GM11168 (cell line): ENCODE results near the gene CACNA1C.
"Not testable (repeated sequence)": the region's sequence is repeated elsewhere in the genome, so short reads cannot be mapped to it uniquely, and the experiment has no call there.

ENCODE experiments used
- in situ Hi-C: fragments of 300-500 bp; cut with MboI; formaldehyde crosslinking; loops from one replicate; pipeline ENCODE4 v1.12.0; 2022; ENCODE audit warnings: low sequenced_read_pairs; ENCODE audit not compliant: unreplicated experiment

The CACNA1C gene

GRCh38 chr12:2070440-2071045, 17.8 kb downstream of the CACNA1C start:
- in situ Hi-C loops: loop anchor here (25.0 kb wide), 1 partner anchor 517 kb away; no protein-coding TSS in a partner anchor

- in situ Hi-C loops: loop anchor here (25.0 kb wide), 1 partner anchor 513 kb away; no protein-coding TSS in a partner anchor
These were observed 22.0 kb downstream of the CACNA1C start for GRCh38 chr12:2074792-2075191.

- in situ Hi-C loops: no loop called here
These were observed 22.9 kb downstream of the CACNA1C start for GRCh38 chr12:2075508-2076195.

GRCh38 chr12:2076196-2076570, 23.4 kb downstream of the CACNA1C start:
- in situ Hi-C loops: no loop called here

GRCh38 chr12:2076728-2077127, 23.9 kb downstream of the CACNA1C start:
- in situ Hi-C loops: no loop called here

GRCh38 chr12:2080604-2081003, 27.8 kb downstream of the CACNA1C start:
- in situ Hi-C loops: no loop called here

- in situ Hi-C loops: no loop called here
These were observed 29.5 kb downstream of the CACNA1C start for GRCh38 chr12:2082321-2082720.

- in situ Hi-C loops: no loop called here
These were observed 30.2 kb downstream of the CACNA1C start for GRCh38 chr12:2083008-2083407.

GRCh38 chr12:2083561-2083960, 30.8 kb downstream of the CACNA1C start:
- in situ Hi-C loops: no loop called here

- in situ Hi-C loops: no loop called here
These were observed 31.9 kb downstream of the CACNA1C start for GRCh38 chr12:2084553-2085296.

GRCh38 chr12:2092354-2092753, 39.6 kb downstream of the CACNA1C start:
- in situ Hi-C loops: no loop called here

GRCh38 chr12:2092890-2093289, 40.1 kb downstream of the CACNA1C start:
- in situ Hi-C loops: no loop called here

- in situ Hi-C loops: no loop called here
These were observed 41.8 kb downstream of the CACNA1C start for GRCh38 chr12:2094597-2094996.

- in situ Hi-C loops: no loop called here
These were observed 43.1 kb downstream of the CACNA1C start for GRCh38 chr12:2095878-2096277.

GRCh38 chr12:2097617-2098016, 44.8 kb downstream of the CACNA1C start:
- in situ Hi-C loops: no loop called here

- in situ Hi-C loops: no loop called here
These were observed 46.1 kb downstream of the CACNA1C start for GRCh38 chr12:2098852-2099251.

- in situ Hi-C loops: no loop called here
These were observed 46.8 kb downstream of the CACNA1C start for GRCh38 chr12:2099595-2099994.

GRCh38 chr12:2101359-2101758, 48.6 kb downstream of the CACNA1C start:
- in situ Hi-C loops: no loop called here

- in situ Hi-C loops: no loop called here
These were observed 49.0 kb downstream of the CACNA1C start for GRCh38 chr12:2101771-2102170.

- in situ Hi-C loops: not testable (repeated sequence)
These were observed 49.9 kb downstream of the CACNA1C start for GRCh38 chr12:2102736-2103135.

- in situ Hi-C loops: not testable (repeated sequence)
These were observed 52.6 kb downstream of the CACNA1C start for GRCh38 chr12:2105387-2105786.
